Neural crest cell (in vitro differentiated cells): ENCODE measurements around the gene IPO5. TPM values are rescaled to one million over a fixed set of nuclear protein-coding genes. Genes with fewer than 3 reads are reported as not detected.

ENCODE experiments used
- DNase-seq: peaks from one replicate; pipeline ENCODE4 v3.0.0; 2021; ENCODE audit warnings: low read depth, mixed read lengths, low spot score
- H3K27ac Mint-ChIP-seq: one replicate; pipeline ENCODE4 v1.8.0; 2021; ENCODE audit warnings: mild to moderate bottlenecking, mixed read lengths; ENCODE audit not compliant: unreplicated experiment
- H3K27me3 Mint-ChIP-seq: 2 replicates; pipeline ENCODE4 v1.8.0; 2021; ENCODE audit warnings: low read depth, mild to moderate bottlenecking, mixed read lengths
- H3K36me3 Mint-ChIP-seq: 2 replicates; pipeline ENCODE4 v1.8.0; 2021; ENCODE audit warnings: low read depth, mild to moderate bottlenecking, mixed read lengths
- H3K4me1 Mint-ChIP-seq: 2 replicates; pipeline ENCODE4 v1.8.0; 2021; ENCODE audit warnings: mixed read lengths
- H3K4me3 Mint-ChIP-seq: one replicate; pipeline ENCODE4 v1.8.0; 2021; ENCODE audit warnings: mild to moderate bottlenecking, mixed read lengths
- H3K9me3 Mint-ChIP-seq: 2 replicates; pipeline ENCODE4 v1.8.0; 2021; ENCODE audit warnings: mixed read lengths
- total RNA-seq: library from RNA; stranded (reverse); gene quantifications from 2 replicates; pipeline ENCODE4 v1.2.1, GENCODE V29; 2021
- TF ChIP-seq, protein P1 (sequence below): fragments of 200-600 bp; sonication (generic); conservative IDR thresholded peaks from 2 replicates; pipeline ENCODE4 v1.5.0; 2021; ENCODE audit warnings: antibody characterized with exemption, mild to moderate bottlenecking

IPO5 gene
- total RNA-seq, 1 donor from 2014 or later, result 249 TPM

DNA sequence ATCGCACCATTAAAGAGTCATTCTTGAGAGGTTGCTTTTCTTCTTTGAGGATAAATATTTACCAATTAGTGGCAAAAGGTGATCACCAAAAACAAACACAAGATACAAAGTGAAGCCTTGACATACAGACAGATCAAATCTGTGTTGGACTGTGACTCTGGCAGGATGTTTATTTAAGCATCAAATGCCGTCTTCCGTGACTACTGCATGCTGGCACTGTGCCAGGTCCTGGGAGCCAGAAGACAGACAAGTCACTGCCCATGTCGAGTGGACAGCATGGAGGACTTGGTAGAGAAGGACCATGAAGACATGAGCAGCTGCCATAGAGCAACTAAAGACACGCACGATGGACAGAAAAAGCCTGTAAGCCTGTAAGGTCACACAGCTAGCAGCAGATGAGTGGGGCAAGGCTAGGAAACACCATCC is 96.6 kb downstream of the IPO5 start:
- Mint-ChIP-seq H3K36me3 (peaks cover 4% of the 10 kb centered on the region), H3K27ac (no peak overlapping the region), H3K9me3 (peaks cover 10% of the 10 kb centered on the region), H3K4me1 (no peaks in the 10 kb centered on the region), H3K27me3 (no peaks in the 10 kb centered on the region), H3K4me3 (no peak overlapping the region)
- no peak for DNase-seq
- TF ChIP-seq, protein P1, sequence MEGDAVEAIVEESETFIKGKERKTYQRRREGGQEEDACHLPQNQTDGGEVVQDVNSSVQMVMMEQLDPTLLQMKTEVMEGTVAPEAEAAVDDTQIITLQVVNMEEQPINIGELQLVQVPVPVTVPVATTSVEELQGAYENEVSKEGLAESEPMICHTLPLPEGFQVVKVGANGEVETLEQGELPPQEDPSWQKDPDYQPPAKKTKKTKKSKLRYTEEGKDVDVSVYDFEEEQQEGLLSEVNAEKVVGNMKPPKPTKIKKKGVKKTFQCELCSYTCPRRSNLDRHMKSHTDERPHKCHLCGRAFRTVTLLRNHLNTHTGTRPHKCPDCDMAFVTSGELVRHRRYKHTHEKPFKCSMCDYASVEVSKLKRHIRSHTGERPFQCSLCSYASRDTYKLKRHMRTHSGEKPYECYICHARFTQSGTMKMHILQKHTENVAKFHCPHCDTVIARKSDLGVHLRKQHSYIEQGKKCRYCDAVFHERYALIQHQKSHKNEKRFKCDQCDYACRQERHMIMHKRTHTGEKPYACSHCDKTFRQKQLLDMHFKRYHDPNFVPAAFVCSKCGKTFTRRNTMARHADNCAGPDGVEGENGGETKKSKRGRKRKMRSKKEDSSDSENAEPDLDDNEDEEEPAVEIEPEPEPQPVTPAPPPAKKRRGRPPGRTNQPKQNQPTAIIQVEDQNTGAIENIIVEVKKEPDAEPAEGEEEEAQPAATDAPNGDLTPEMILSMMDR, result no peak

GRCh38 chr13:98052412-98052811 is 98.9 kb downstream of the IPO5 start:
- peaks cover 6% of the 10 kb centered on the region for H3K4me1 Mint-ChIP-seq
- no peaks in the 10 kb centered on the region for H3K27me3 Mint-ChIP-seq
- H3K36me3 Mint-ChIP-seq, result peaks cover 4% of the 10 kb centered on the region
- H3K27ac Mint-ChIP-seq, result no peak overlapping the region
- no peak overlapping the region for H3K4me3 Mint-ChIP-seq
- peaks cover 10% of the 10 kb centered on the region for H3K9me3 Mint-ChIP-seq
- no peak for DNase-seq
- TF ChIP-seq, protein P1, result no peak

- DNase-seq, result no peak
- Mint-ChIP-seq H3K9me3 (peaks cover 10% of the 10 kb centered on the region), H3K36me3 (peaks cover 4% of the 10 kb centered on the region), H3K27me3 (no peaks in the 10 kb centered on the region), H3K4me1 (peaks cover 10% of the 10 kb centered on the region), H3K4me3 (no peak overlapping the region), H3K27ac (no peak overlapping the region)
- TF ChIP-seq, protein P1, result no peak
These were observed 100.8 kb downstream of the IPO5 start for GRCh38 chr13:98054301-98054700.

DNA sequence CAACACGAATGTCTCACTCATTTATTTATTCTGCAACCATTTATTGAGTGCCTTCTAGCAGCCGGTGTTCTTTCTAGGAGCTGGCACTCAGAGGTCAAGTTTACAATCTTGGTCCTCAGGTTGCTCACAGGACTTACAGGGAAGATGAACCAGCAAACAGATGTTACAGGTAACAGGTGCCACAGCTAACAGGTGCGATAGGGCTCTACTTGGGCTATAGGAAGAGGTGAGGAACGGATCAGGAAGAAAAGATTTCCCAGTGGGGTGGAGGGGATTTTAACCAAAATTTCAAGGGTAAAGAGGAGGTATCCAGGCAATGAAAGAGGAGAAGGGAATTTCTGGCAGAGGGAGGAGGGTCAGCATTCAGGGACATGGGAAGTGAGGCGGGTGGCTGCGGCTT is 102.1 kb downstream of the IPO5 start:
- no peak for DNase-seq
- Mint-ChIP-seq H3K27me3 (no peaks in the 10 kb centered on the region), H3K9me3 (peaks cover 10% of the 10 kb centered on the region)

GRCh38 chr13:98056839-98057410 is 103.5 kb downstream of the IPO5 start:
- Mint-ChIP-seq H3K4me1 (peaks cover 15% of the 10 kb centered on the region), H3K9me3 (peaks cover 10% of the 10 kb centered on the region), H3K4me3 (no peak overlapping the region), H3K36me3 (peaks cover 4% of the 10 kb centered on the region), H3K27ac (no peak overlapping the region), H3K27me3 (no peaks in the 10 kb centered on the region)
- TF ChIP-seq, protein P1, result no peak
- no peak for DNase-seq

More for the DNA sequence above, 102.1 kb downstream of the IPO5 start:
- Mint-ChIP-seq H3K36me3 (peaks cover 4% of the 10 kb centered on the region), H3K27ac (no peak overlapping the region), H3K4me1 (peaks cover 11% of the 10 kb centered on the region), H3K4me3 (no peak overlapping the region)
- TF ChIP-seq, protein P1, result no peak
